ENCODE measurements around the gene CCM2.
A peak's percentile ranks its signal among the peaks of the same experiment; 100 is the strongest.

Gene CCM2

GRCh38 chr7:45080958-45081669 is 81.1 kb downstream of the CCM2 start:
- DNase-seq (ENCODE audit: low read depth in 2 of 2), result no peak

GRCh38 chr7:45081670-45081974 is 81.6 kb downstream of the CCM2 start:
- no peak for DNase-seq (ENCODE audit: low read depth in 2 of 2)

DNA sequence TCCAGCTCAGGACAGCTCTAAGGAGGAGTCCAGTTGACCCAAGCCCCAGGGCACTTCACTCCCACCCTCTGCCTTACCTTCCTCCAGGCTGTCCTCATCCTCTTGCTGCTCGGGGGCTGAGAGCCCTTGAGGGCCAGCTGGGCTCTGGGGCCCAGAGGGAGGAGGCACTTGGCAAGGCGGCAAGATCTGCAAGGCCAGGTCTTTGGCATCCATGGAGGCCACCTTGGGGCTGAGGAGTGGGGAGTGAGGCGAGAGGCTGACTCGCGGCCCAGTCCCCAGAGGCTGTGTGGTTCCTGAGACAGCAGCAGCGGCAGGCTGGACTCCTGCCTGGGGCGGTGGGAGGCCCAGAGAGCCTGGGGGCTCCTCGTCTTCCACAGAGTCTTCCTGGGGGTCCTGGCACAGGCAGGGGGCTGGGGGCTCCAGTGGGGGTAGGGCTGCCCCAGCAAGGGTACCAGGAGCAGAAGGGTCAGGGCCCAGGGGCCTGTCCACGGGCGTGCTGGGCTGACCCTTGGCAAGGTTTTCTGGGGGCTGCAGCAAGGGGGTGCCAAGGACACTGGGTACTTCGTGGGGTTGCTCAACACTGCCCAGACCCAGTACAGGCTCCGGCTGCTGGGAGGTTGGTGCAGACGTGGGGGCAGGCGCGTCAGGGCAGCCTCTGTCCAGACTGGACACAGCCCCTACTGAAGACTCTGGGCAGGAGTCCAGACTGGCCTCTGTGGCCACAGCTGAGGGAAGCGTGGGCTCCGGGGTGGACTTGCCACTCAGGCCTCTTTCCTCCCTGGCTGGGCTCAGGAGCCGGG is 82.2 kb downstream of the CCM2 start:
- no peak for DNase-seq (ENCODE audit: low read depth in 2 of 2)

- DNase-seq (ENCODE audit: low read depth in 2 of 2), result no peak
Measured at GRCh38 chr7:45082831-45083331, 82.9 kb downstream of the CCM2 start.

- DNase-seq (ENCODE audit: low read depth in 2 of 2), result no peak
Measured at GRCh38 chr7:45084336-45084735, 84.3 kb downstream of the CCM2 start.

DNA sequence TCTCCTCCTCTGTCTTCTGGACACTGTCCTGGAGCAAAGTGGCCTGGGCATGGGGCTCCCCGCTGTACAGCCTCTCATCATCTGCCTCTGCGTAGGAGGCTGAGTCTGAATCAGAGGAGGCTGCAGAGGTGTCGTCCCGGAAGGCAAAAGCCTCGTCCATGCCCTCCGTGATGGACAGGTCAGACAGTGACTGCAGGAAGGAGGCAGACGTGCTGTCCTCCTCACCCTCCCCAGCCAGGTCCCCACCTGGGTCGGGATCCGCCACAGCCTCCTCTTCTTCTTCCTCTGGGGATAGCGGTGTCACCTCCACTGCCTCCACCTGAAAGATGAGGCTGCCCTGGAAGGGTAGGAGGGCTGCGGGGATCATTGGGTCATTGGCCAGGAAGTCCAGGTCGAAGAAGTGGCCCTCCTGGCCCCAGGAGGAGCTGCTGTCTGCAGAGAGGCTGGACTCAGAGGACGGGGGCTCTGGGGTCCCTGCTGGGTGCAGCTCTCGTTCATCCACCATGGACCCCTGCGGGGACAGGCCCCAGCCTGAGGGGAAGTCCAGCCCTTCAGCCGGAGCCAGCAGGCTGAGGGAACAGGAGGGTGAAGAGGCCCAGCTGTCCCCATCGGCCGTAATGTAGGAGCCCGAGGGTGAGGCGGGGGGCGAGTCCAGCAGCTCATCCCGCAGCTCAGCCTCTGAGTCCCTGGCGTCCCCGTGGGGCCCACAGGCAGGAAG is 85.1 kb downstream of the CCM2 start:
- no peak for DNase-seq (ENCODE audit: low read depth in 2 of 2)

GRCh38 chr7:45085619-45086200 is 85.7 kb downstream of the CCM2 start:
- no peak for DNase-seq (ENCODE audit: low read depth in 2 of 2)

DNA sequence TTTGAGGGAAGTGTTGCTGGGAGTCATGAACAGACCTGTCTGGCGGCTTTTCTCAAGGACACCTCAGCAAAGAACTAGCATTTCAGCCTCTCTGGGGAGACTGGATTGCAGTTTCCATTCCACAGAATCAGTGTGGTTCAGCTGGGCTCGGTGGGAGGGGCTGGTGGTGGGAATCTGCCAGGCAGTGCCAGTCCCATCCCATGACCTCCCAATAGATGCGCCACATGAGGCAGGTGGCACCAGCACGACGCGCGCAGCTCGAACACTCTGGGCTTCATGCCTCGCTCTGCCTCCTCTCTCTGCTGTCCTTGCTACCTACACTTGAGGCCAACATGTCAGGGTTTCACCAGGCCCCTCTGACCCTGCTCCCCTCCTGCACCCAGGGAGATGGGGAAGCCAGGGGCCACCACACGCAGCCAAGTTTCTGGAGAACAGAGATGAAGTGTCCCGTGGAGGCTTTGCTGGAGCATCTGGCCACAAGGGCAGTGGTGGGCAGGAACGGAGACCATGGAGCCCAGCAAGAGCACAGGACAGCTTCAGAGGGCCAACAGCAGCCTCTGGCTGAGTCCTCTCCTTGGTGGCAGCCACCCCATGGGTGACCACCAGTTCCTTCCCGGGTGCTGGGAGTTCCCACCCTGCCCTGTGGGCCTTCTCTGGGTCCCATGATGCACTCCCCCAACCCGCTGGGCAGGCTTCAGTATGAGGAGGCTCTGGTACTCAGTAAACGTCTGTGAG is 86.5 kb downstream of the CCM2 start:
- DNase-seq (ENCODE audit: low read depth in 2 of 2), result no peak

DNA sequence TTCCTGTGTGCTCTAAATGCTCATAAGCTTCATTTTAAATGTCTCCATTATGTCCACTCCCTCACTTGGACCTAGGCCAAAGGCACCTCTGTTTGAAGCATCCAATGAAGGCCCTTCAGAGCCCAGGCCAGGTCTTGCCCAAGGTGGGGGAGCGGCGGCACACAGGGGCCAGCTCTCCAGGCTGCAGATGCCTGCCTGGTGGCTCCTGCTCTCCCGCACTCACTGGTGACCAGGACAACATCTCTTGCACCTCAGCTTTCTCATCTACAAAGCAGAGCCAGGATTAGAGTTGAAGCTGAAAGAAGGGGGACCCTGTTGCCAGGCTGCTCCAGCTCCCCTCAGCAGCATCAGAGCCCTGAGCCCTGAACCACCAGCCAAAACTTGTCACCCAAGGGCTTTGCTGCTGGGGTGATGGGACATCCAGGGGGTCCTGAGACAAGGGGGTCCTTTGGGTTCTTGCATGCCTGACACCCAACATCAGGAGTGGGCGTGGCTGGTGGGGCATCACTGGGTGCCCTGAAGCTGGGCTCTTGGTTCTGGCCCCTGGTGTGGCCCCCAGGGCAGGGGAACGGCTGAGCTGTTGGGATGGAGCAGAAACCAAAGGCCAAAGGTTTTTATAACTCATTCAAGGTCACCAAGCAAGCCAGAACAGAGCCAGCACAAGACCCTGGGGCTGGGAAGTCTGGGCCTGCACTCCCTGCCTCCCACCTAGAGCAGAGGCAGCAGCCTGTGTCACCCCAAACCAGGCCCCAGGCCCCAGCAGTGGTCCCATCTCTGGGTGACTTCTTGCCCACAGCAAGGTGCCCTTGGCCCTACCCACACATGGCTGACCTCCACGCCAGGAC is 87.5 kb downstream of the CCM2 start:
- no peak for DNase-seq (ENCODE audit: low read depth in 2 of 2)

- no peak for DNase-seq (ENCODE audit: low read depth in 2 of 2)
Measured at GRCh38 chr7:45088146-45088701, 88.2 kb downstream of the CCM2 start.

DNA sequence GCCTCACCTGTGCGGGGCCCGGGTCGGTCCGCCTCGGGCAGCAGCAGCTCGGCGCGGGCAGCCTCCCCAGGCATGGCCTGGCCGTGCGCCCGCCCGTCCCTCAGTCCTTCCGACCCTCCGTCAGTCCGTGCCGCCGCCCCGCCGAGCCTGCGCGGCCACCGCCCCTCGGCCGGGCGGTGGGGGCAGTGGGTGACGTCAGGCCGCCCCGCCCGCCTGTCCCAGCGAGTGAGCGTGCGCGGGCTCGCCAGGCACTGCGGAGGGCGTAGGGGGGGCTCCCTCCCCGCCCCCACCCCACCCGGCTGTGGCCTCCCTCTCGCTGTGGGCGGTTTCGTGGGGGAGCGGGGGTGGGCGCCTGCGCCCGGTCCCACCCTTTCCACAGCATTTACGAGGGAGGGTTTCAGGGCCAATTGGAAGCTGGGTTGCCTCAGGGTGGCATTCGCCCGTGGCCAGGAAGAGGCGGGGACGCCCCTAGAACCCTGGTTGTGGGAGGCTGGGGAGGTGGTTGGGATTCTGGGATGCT is 88.9 kb downstream of the CCM2 start, which contains the start of gene NACAD:
TSS of gene NACAD (minus strand) at position 149 of the 520 bp plus-strand sequence. CDS start at position 74, 75 bp downstream.
- no peak for DNase-seq (ENCODE audit: low read depth in 2 of 2)

DNA sequence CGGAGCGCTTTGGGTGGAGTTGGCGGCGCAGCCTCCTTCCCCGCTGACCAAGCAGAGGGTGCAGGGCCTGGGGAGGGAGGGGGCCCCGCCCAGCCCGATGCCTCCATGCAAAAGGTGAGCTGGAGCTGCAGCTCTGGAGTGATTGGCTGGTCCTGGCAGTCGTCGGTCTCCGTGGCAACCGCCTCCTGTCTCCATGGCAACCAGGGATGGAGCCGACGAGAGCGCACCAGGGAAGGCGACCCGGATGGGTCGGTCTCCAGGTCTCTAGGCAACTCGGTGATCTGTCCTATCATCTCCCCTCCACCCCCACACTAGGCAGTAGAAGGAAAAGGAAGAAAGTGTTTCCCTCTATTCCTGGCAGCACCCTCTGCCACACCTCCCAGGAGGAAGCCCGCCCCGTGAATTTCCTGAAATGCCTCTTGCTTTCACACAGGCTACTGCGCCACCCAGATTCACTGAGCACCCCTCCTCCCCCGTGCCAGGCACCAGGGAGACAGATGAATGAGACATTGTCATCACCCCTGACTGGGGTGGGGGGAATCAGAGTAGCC is 89.4 kb downstream of the CCM2 start:
- DNase-seq (ENCODE audit: low read depth in 2 of 2), result peak; percentile 38 to 60

DNA sequence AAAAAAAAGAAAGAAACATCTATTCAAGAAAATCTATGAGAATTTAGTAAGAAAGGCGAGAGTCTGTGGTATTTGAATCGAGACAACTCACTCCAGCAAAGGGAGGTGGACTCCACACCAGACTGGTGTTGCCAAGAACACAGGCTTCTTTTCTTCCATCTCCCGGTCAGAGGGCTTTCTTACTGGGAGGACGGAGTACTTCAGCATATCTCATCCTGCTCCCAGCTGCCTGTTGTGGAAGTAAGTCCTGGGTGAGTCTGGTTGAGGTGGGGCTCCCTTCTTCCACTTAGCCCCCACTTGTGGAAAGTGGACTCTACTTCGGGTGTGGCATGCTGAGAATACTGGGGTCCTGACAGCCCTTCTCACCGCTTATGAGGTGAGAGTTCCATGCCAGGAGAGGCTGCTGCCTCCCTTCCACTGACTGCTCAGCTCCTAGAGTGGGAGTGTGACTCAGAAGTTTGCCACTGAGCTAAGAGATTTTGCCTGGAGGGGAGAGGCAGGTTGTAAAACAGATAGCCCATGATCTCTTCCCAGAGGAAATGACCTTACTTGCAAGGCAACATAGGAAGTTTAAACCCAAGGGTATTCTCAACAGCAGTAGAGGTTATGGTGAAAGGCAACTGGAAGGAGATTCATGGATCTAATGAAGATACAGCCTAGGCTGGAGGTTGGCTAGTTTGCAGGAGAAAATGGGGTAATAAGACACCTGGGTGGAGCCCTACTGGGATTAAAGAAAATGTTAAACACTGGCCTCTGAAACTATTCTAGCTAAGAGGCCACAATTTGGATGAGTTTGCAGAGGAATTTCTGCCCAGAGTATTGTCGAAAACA is 92.3 kb downstream of the CCM2 start:
- DNase-seq (ENCODE audit: low read depth in 2 of 2), result no peak

GRCh38 chr7:45092931-45093235 is 92.9 kb downstream of the CCM2 start:
- no peak for DNase-seq (ENCODE audit: low read depth in 2 of 2)

- DNase-seq (ENCODE audit: low read depth in 2 of 2), result no peak
Measured at GRCh38 chr7:45098983-45099839, 99.2 kb downstream of the CCM2 start.

GRCh38 chr7:45099891-45100760 is 100.1 kb downstream of the CCM2 start:
- DNase-seq (ENCODE audit: low read depth in 2 of 2), result no peak

Measured in stimulated activated CD4-positive, alpha-beta T cell treated with anti-CD3 and anti-CD28 coated beads, Interleukin-12 subunit alpha, Interleukin-12 subunit beta, amount 100 ng/mL, for 24 hours (primary cell).